SK-N-MC (cell line): ENCODE results near the gene DPH3.
A peak's percentile ranks its signal among the peaks of the same experiment; 100 is the strongest.

Source experiments
- EZH2 ChIP-seq: fragments of 200-600 bp; sonication (generic); IDR thresholded peaks from one replicate; pipeline ENCODE4 v1.6.1; 2017; ENCODE audit warnings: antibody characterized with exemption
- POLR2AphosphoS5 ChIP-seq: IDR thresholded peaks from 2 replicates; pipeline ENCODE4 v1.6.1; 2012; ENCODE audit warnings: mild to moderate bottlenecking, low read depth, low read length, borderline replicate concordance

GRCh38 chr3:16264708-16265454 is at the start of gene DPH3, which contains the start of gene OXNAD1:
- peak; percentile 95 for TF ChIP-seq POLR2AphosphoS5
- TF ChIP-seq EZH2, result no peak
